ENCODE measurements around the gene RNF144A. TPM values are rescaled to one million over a fixed set of nuclear protein-coding genes. Genes with fewer than 3 reads are reported as not detected.
A peak's percentile ranks its signal among the peaks of the same experiment; 100 is the strongest.

RNF144A gene
- total and polyA plus RNA-seq, 3 donors from 2014 or later, result 8.9 to 12.9 (median 12.6) TPM

DNA sequence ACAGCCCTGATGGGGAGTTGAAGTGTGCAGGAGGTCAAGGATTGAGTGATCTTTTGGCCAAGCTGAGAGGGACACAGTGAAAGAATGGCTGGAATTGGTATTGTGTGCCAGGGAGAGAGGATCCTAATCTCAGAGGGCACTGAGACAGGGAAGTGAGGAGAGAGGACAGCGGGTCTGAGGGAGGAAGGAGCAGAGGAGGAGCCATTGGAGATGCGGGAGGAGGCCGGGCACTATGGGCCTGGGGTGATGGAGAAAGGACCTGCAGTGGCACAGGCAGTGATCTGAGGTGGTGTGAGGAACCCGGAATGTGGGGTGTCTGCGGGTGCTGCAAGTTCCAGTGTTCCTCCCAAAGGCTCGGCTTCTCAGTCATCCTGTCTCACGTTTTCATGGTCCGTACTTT is 26.8 kb downstream of the RNF144A start:
- no peak for DNase-seq
- Histone ChIP-seq H3K36me3 (ENCODE audit: low read depth, missing control alignments) (no peaks in the 10 kb centered on the region), H3K4me1 (peaks cover 6% of the 10 kb centered on the region), H3K27ac (peak overlapping the region in 1 of 2 donors; percentile 46), H3K27me3 (no peaks in the 10 kb centered on the region), H3K9me3 (no peaks in the 10 kb centered on the region), H3K4me3 (no peak overlapping the region)
- TF ChIP-seq POLR2A (IDR thresholded peaks at IDR 0.05), result no peak
- TF ChIP-seq, protein P1, sequence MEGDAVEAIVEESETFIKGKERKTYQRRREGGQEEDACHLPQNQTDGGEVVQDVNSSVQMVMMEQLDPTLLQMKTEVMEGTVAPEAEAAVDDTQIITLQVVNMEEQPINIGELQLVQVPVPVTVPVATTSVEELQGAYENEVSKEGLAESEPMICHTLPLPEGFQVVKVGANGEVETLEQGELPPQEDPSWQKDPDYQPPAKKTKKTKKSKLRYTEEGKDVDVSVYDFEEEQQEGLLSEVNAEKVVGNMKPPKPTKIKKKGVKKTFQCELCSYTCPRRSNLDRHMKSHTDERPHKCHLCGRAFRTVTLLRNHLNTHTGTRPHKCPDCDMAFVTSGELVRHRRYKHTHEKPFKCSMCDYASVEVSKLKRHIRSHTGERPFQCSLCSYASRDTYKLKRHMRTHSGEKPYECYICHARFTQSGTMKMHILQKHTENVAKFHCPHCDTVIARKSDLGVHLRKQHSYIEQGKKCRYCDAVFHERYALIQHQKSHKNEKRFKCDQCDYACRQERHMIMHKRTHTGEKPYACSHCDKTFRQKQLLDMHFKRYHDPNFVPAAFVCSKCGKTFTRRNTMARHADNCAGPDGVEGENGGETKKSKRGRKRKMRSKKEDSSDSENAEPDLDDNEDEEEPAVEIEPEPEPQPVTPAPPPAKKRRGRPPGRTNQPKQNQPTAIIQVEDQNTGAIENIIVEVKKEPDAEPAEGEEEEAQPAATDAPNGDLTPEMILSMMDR (IDR thresholded peaks at IDR 0.05), result no peak
- intact Hi-C loops (cut with DNase I; ENCODE audit: low total_unique reads), result no loop called here
- 87 to 92% methylated on average over 8 of the region's 8 CpGs for WGBS, 2 donors

DNA sequence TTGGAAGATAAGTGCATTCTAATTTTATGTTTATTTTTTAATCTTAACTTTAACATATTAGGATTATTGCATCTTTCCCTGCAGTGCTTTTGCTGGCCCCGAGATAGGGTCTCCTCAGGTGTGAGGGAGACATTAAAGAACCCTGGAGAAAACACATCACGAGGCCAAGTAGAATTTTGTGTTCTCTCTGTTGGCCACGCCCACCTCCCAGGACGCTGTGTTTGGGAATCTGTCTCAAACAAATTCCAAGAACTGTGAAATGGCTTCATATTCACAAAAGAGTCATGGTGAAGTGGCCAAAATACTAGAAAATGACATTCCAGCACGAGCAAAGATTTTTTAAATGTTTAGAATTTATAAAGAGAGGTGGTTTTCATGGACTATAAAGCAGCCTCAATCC is 27.3 kb downstream of the RNF144A start:
- H3K4me3 ChIP-seq, result no peak overlapping the region
- peak overlapping the region in 1 of 2 donors; percentile 46 for H3K27ac ChIP-seq
- H3K27me3 ChIP-seq, result no peaks in the 10 kb centered on the region
- no peaks in the 10 kb centered on the region for H3K36me3 ChIP-seq (ENCODE audit: low read depth, missing control alignments)
- DNase-seq, result peak; percentile 44
- intact Hi-C loops (cut with DNase I; ENCODE audit: low total_unique reads), result no loop called here
- H3K9me3 ChIP-seq, result no peaks in the 10 kb centered on the region
- TF ChIP-seq POLR2A (IDR thresholded peaks at IDR 0.05), result no peak
- TF ChIP-seq, protein P1 (IDR thresholded peaks at IDR 0.05), result no peak
- H3K4me1 ChIP-seq, result peaks cover 6% of the 10 kb centered on the region
- WGBS, 2 donors, result 58 to 65% methylated on average over 5 of the region's 5 CpGs

DNA sequence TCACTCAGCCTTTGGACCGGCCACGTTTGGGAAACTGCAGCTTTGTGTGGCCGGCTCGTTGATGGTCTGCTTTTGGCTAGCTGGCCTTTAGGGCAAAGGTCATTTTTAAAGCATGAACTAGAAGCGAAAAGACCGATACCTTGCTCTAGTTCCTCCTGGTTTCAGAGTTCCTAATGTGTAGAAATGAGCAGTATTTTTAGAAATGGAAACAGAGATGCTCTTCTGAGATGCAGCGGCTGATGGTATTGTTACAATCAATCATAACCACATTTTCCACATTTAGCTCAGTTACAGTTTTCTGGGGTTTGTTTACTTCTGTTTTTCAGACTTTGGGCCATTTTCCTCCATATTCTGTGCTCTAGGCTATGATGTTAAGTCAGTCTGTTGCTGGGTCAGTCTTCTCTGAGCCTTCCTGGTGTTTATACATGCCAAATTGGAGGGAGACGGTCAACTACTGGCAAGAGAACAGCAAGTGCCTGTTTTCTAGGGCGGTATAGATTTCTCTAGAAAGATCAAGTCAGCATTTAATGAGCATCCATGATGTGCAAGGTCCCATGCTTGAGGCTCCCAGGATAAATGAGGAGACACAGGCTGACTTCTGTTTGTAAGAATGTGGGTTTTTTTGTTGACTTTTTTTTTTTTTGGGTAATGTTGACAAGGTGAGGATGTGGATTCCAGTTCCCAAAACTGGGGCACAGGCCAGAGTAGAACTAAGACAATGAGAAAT is 28.0 kb downstream of the RNF144A start:
- no peak for DNase-seq
- Histone ChIP-seq H3K4me1 (peaks cover 6% of the 10 kb centered on the region), H3K27me3 (no peaks in the 10 kb centered on the region), H3K27ac (peak overlapping the region in 1 of 2 donors; percentile 46), H3K4me3 (no peak overlapping the region), H3K9me3 (no peaks in the 10 kb centered on the region), H3K36me3 (ENCODE audit: low read depth, missing control alignments) (no peaks in the 10 kb centered on the region)
- 65 to 70% methylated on average over 9 of the region's 9 CpGs for WGBS, 2 donors
- TF ChIP-seq, protein P1 (IDR thresholded peaks at IDR 0.05), result no peak
- no peak for TF ChIP-seq POLR2A (IDR thresholded peaks at IDR 0.05)
- intact Hi-C loops (cut with DNase I; ENCODE audit: low total_unique reads), result no loop called here

DNA sequence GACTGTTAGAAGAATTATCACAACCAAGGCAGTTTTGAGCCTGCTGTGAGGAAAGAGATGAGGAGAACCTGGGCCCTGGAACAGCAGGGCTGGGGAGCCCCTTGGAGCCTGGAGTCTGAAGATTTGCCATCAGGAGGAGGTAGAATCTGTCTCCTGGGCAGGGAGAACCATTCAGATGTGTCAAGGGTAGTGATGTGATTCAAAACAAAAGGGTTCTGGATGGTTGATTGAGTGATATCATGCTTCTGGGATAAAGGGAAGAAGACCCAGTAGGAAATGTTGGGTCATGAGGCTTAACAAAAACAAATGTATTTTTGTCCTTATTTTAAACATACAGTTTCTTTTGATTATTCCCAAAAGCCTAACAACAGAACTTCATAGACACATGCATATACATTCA is 28.6 kb downstream of the RNF144A start:
- intact Hi-C loops (cut with DNase I; ENCODE audit: low total_unique reads), result no loop called here
- no peak for TF ChIP-seq POLR2A (IDR thresholded peaks at IDR 0.05)
- TF ChIP-seq, protein P1 (IDR thresholded peaks at IDR 0.05), result no peak
- DNase-seq, result no peak
- H3K36me3 ChIP-seq (ENCODE audit: low read depth, missing control alignments), result no peaks in the 10 kb centered on the region
- no peaks in the 10 kb centered on the region for H3K9me3 ChIP-seq
- H3K27me3 ChIP-seq, result no peaks in the 10 kb centered on the region
- H3K27ac ChIP-seq, result no peak overlapping the region
- peaks cover 6% of the 10 kb centered on the region for H3K4me1 ChIP-seq
- H3K4me3 ChIP-seq, result no peak overlapping the region

DNA sequence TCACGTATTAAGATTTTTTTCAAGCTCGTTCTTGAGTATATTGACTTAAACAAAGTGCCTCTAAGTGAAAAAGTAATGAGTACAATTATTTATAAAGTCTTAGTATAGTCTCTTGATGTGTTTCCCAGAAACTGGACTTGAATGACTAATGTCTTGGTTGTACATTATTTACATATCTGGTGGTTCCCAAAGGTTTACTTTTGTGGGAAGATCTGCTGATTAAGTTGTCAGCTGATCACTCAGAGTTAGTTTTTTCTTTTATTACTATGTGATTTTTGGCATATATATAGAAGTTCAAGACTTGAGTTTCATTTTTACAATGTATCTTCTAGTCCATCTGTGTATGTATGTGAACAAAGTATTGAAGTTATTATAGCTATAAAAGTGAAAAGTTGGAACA is 29.5 kb downstream of the RNF144A start:
- TF ChIP-seq POLR2A (IDR thresholded peaks at IDR 0.05), result no peak
- TF ChIP-seq, protein P1 (IDR thresholded peaks at IDR 0.05), result no peak
- H3K4me3 ChIP-seq, result no peak overlapping the region
- no peaks in the 10 kb centered on the region for H3K9me3 ChIP-seq
- H3K36me3 ChIP-seq (ENCODE audit: low read depth, missing control alignments), result no peaks in the 10 kb centered on the region
- intact Hi-C loops (cut with DNase I; ENCODE audit: low total_unique reads), result no loop called here
- no peak overlapping the region for H3K27ac ChIP-seq
- peaks cover 6% of the 10 kb centered on the region for H3K4me1 ChIP-seq
- DNase-seq, result no peak
- no peaks in the 10 kb centered on the region for H3K27me3 ChIP-seq
- WGBS, 2 donors, result 92 to 96% methylated on average over 2 of the region's 2 CpGs

All from testis (tissue), 3 donors.